ENCODE measurements around the gene CSNK1A1. TPM values are rescaled to one million over a fixed set of nuclear protein-coding genes. Genes with fewer than 3 reads are reported as not detected.

The CSNK1A1 gene
- total RNA-seq, 1 experiment from 2014 or later = 300 TPM

- H3K9me3 ChIP-seq (ENCODE audit: insufficient read depth, low read depth) = no peaks in the 10 kb centered on the region
- H2AFZ ChIP-seq = peak overlapping the region; percentile 59; the same call in 1 of the 2 replicates
- H3K79me2 ChIP-seq (ENCODE audit: low read depth) = no peaks in the 10 kb centered on the region
- intact Hi-C loops (cut with micrococcal nuclease; ENCODE audit: unreplicated experiment) = loop anchor here (2.0 kb wide), 2 partner anchors 19 to 31 kb away; no protein-coding TSS in a partner anchor
- H3K36me3 ChIP-seq (ENCODE audit: low read depth) = no peaks in the 10 kb centered on the region
- peaks cover 15% of the 10 kb centered on the region; the same call in 1 of the 2 replicates for H3F3A ChIP-seq (ENCODE audit: insufficient read depth, low read depth)
- ChIA-PET POLR2A (ENCODE audit: unreplicated experiment) (interaction anchor here (0.6 to 0.8 kb wide), 3 partner anchors 18 to 99 kb away, joined by 3 to 4 read pairs (median 3); no protein-coding TSS in a partner anchor), CTCF (interaction anchor here (0.6 to 1.2 kb wide), 3 partner anchors 10 to 765 kb away, joined by 4 to 5 read pairs (median 4); no protein-coding TSS in a partner anchor)
- peak overlapping the region; percentile 17; the same call in 1 of the 2 replicates for H3K4me3 ChIP-seq
- peak overlapping the region; percentile 54 for H3K27ac ChIP-seq
- TF ChIP-seq CTCF (conservative IDR thresholded peaks at IDR 0.05) (no peak), EZH2 (IDR thresholded peaks at IDR 0.05; ENCODE audit: low read depth) (no peak)
- no peaks in the 10 kb centered on the region for H4K20me1 ChIP-seq (ENCODE audit: insufficient read depth)
- H3K4me1 ChIP-seq (replicated peaks; ENCODE audit: insufficient read depth) = peaks cover 23% of the 10 kb centered on the region
- DNase-seq = peak; percentile 81 to 91
- H3K9me2 ChIP-seq (ENCODE audit: insufficient read depth) = no peaks in the 10 kb centered on the region
- H3K4me2 ChIP-seq = peak overlapping the region; percentile 56
- BruUV-seq (replicated peaks) = no TSS peak
- no peaks in the 10 kb centered on the region for H3K27me3 ChIP-seq (ENCODE audit: insufficient read depth, low read depth)
These were observed 95.3 kb downstream of the CSNK1A1 start for GRCh38 chr5:149455889-149456409.

GRCh38 chr5:149453618-149454415 lies 97.4 kb downstream of the CSNK1A1 start:
- Histone ChIP-seq H3K27ac (no peak overlapping the region), H3K36me3 (ENCODE audit: low read depth) (no peaks in the 10 kb centered on the region), H3K79me2 (ENCODE audit: low read depth) (no peaks in the 10 kb centered on the region), H3K9me2 (ENCODE audit: insufficient read depth) (no peaks in the 10 kb centered on the region), H2AFZ (no peak overlapping the region), H3K27me3 (ENCODE audit: insufficient read depth, low read depth) (no peaks in the 10 kb centered on the region), H3F3A (ENCODE audit: insufficient read depth, low read depth) (peaks cover 19% of the 10 kb centered on the region), H3K4me3 (no peak overlapping the region), H3K9me3 (ENCODE audit: insufficient read depth, low read depth) (no peaks in the 10 kb centered on the region), H3K4me2 (no peak overlapping the region), H3K4me1 (replicated peaks; ENCODE audit: insufficient read depth) (peaks cover 23% of the 10 kb centered on the region), H4K20me1 (ENCODE audit: insufficient read depth) (no peaks in the 10 kb centered on the region)
- intact Hi-C loops (cut with micrococcal nuclease; ENCODE audit: unreplicated experiment) = no loop called here
- ChIA-PET CTCF (interaction anchor here (0.5 to 1.1 kb wide), 2 partner anchors 12 to 151 kb away, joined by 3 to 5 read pairs; no protein-coding TSS in a partner anchor), POLR2A (ENCODE audit: unreplicated experiment) (interaction anchor here (0.7 kb wide), 1 partner anchor 46 kb away, joined by 3 read pairs; no protein-coding TSS in a partner anchor)
- no peak for DNase-seq
- no TSS peak for BruUV-seq (replicated peaks)
- TF ChIP-seq EZH2 (IDR thresholded peaks at IDR 0.05; ENCODE audit: low read depth) = no peak
- TF ChIP-seq CTCF (conservative IDR thresholded peaks at IDR 0.05) = no peak

GRCh38 chr5:149452665-149453617 lies 98.3 kb downstream of the CSNK1A1 start:
- Histone ChIP-seq H3K4me3 (no peak overlapping the region), H3K9me2 (ENCODE audit: insufficient read depth) (no peaks in the 10 kb centered on the region), H3F3A (ENCODE audit: insufficient read depth, low read depth) (peaks cover 21% of the 10 kb centered on the region), H3K36me3 (ENCODE audit: low read depth) (no peaks in the 10 kb centered on the region), H3K27me3 (ENCODE audit: insufficient read depth, low read depth) (no peaks in the 10 kb centered on the region), H2AFZ (no peak overlapping the region), H3K4me1 (replicated peaks; ENCODE audit: insufficient read depth) (peaks cover 23% of the 10 kb centered on the region), H3K4me2 (no peak overlapping the region), H4K20me1 (ENCODE audit: insufficient read depth) (no peaks in the 10 kb centered on the region), H3K27ac (no peak overlapping the region), H3K79me2 (ENCODE audit: low read depth) (no peaks in the 10 kb centered on the region), H3K9me3 (ENCODE audit: insufficient read depth, low read depth) (no peaks in the 10 kb centered on the region)
- DNase-seq = peak in 1 of 2 experiments; percentile 57
- intact Hi-C loops (cut with micrococcal nuclease; ENCODE audit: unreplicated experiment) = no loop called here
- CTCF ChIA-PET = interaction anchor here (0.5 kb wide), 1 partner anchor 152 kb away, joined by 5 read pairs; no protein-coding TSS in a partner anchor
- POLR2A ChIA-PET (ENCODE audit: unreplicated experiment) = no interaction called here
- TF ChIP-seq EZH2 (IDR thresholded peaks at IDR 0.05; ENCODE audit: low read depth) (no peak), CTCF (conservative IDR thresholded peaks at IDR 0.05) (no peak)
- BruUV-seq (replicated peaks) = no TSS peak
